AG04449 (cell line): Measurements from ENCODE around the gene MAPT.

ENCODE experiments used
- CTCF ChIA-PET: fragments of 350-600 bp; formaldehyde crosslinking; extraction: SDS; loops from one replicate; lab custom pipeline; 2021; ENCODE audit warnings: antibody characterized with exemption; lab: Yijun Ruan, JAX
- POLR2A ChIA-PET: fragments of 400-600, 350-600 bp; formaldehyde crosslinking; extraction: SDS; loops from one replicate; lab custom pipeline; 2020; ENCODE audit warnings: antibody characterized with exemption, inconsistent platforms; lab: Yijun Ruan, JAX
- DNase-seq: peaks from one replicate; pipeline ENCODE4 v3.0.0-alpha.2; 2010; ENCODE audit warnings: low read depth, low spot score
- H3K4me3 ChIP-seq: 2 replicates; pipeline ENCODE4 v1.5.1; 2011; ENCODE audit warnings: low read depth, mild to moderate bottlenecking, control low read depth, low read length
- CTCF ChIP-seq: IDR thresholded peaks from one replicate; pipeline ENCODE4 v1.5.1; 2011; ENCODE audit warnings: mild to moderate bottlenecking, moderate library complexity, low read length, control low read depth, inconsistent platforms; ENCODE audit not compliant: insufficient read depth; ENCODE audit errors: missing control alignments

MAPT gene

GRCh38 chr17:45974916-45975630 is 80.7 kb downstream of the MAPT start:
- POLR2A ChIA-PET: no interaction called here
- no peak for TF ChIP-seq CTCF
- H3K4me3 ChIP-seq: no peak overlapping the region
- CTCF ChIA-PET: interaction anchor here (1.1 kb wide), 1 partner anchor 26 kb away, joined by 4 read pairs; no protein-coding TSS in a partner anchor
- no peak for DNase-seq

GRCh38 chr17:45975640-45976295 is 81.4 kb downstream of the MAPT start:
- no peak overlapping the region for H3K4me3 ChIP-seq
- CTCF ChIA-PET: interaction anchor here (1.3 kb wide), 1 partner anchor 27 kb away, joined by 3 read pairs; no protein-coding TSS in a partner anchor
- POLR2A ChIA-PET: no interaction called here
- DNase-seq: no peak
- no peak for TF ChIP-seq CTCF

GRCh38 chr17:45976391-45976754 is 82.0 kb downstream of the MAPT start:
- no peak for DNase-seq
- no peak overlapping the region for H3K4me3 ChIP-seq
- POLR2A ChIA-PET: no interaction called here
- no peak for TF ChIP-seq CTCF
- CTCF ChIA-PET: interaction anchor here (1.3 kb wide), 1 partner anchor 27 kb away, joined by 3 read pairs; no protein-coding TSS in a partner anchor

GRCh38 chr17:45976755-45977505 is 82.6 kb downstream of the MAPT start:
- ChIA-PET CTCF (interaction anchor here (1.3 kb wide), 1 partner anchor 28 kb away, joined by 3 read pairs; no protein-coding TSS in a partner anchor), POLR2A (no interaction called here)
- H3K4me3 ChIP-seq: no peak overlapping the region
- no peak for TF ChIP-seq CTCF
- DNase-seq: no peak

GRCh38 chr17:45977506-45977824 is 83.1 kb downstream of the MAPT start:
- CTCF ChIA-PET: no interaction called here
- POLR2A ChIA-PET: no interaction called here
- no peak for TF ChIP-seq CTCF
- no peak overlapping the region for H3K4me3 ChIP-seq
- DNase-seq: no peak

GRCh38 chr17:45977976-45978626 is 83.7 kb downstream of the MAPT start:
- TF ChIP-seq CTCF: no peak
- DNase-seq: no peak
- no peak overlapping the region for H3K4me3 ChIP-seq
- ChIA-PET CTCF (interaction anchor here (0.7 to 1.2 kb wide), 2 partner anchors 23 to 25 kb away, joined by 3 read pairs; no protein-coding TSS in a partner anchor), POLR2A (no interaction called here)
